Esophagus squamous epithelium (tissue), 4 donors: ENCODE results near the gene LCE4A.

Experiments
- CTCF ChIP-seq, 6 experiments: fragments of 450-650 bp in 4 of 6; fragments of 200-600 bp in 2 of 6; sonication (generic) in 2 of 6; IDR thresholded peaks; one replicate each; pipeline ENCODE4 v1.5.1; 2016 to 2019; ENCODE audit warnings: antibody characterized with exemption in 6 of 6, mild to moderate bottlenecking in 4 of 6, moderate library complexity in 4 of 6
- POLR2A ChIP-seq, 4 donors: fragments of 450-650 bp; IDR thresholded peaks; one replicate each; pipeline ENCODE4 v1.6.1; 2017; ENCODE audit warnings: antibody characterized with exemption in 4 of 4, mild to moderate bottlenecking in 4 of 4, moderate library complexity in 3 of 4

GRCh38 chr1:152737997-152738396 lies 30.0 kb downstream of the LCE4A start:
- TF ChIP-seq CTCF (IDR thresholded peaks at IDR 0.05) (no peak), POLR2A (IDR thresholded peaks at IDR 0.05) (no peak)
